Left renal pelvis (tissue), 4 donors: ENCODE data around the gene SAMM50. TPM values are rescaled to one million over a fixed set of nuclear protein-coding genes. Genes with fewer than 3 reads are reported as not detected.
"Not testable (repeated sequence)": the region's sequence is repeated elsewhere in the genome, so short reads cannot be mapped to it uniquely, and the experiment has no call there.

Experiments used
- DNase-seq, 4 donors: peaks; one replicate each; pipeline ENCODE4 v3.0.0-alpha.2; 2013; ENCODE audit warnings: low read depth in 4 of 4, low spot score in 3 of 4
- polyA plus RNA-seq, 4 donors: library from polyadenylated mRNA; unstranded; fragments of 120-200 nt; gene quantifications; one replicate each; pipeline ENCODE4 v1.2.1, GENCODE V29; 2013; ENCODE audit not compliant: insufficient read length in 4 of 4

Gene SAMM50
- polyA plus RNA-seq, 4 donors: 46.3 to 68.2 (median 64.6) TPM

- no peak for DNase-seq
Measured at GRCh38 chr22:43996981-43997265, 41.7 kb downstream of the SAMM50 start.

- DNase-seq: no peak
Measured at GRCh38 chr22:43998679-43999264, 43.5 kb downstream of the SAMM50 start.

GRCh38 chr22:43999378-43999777 is 44.1 kb downstream of the SAMM50 start:
- no peak for DNase-seq

- no peak for DNase-seq
Measured at GRCh38 chr22:44000123-44000522, 44.9 kb downstream of the SAMM50 start.

- DNase-seq: no peak
Measured at GRCh38 chr22:44001521-44001920, 46.3 kb downstream of the SAMM50 start.

- DNase-seq: no peak
Measured at GRCh38 chr22:44002324-44002723, 47.1 kb downstream of the SAMM50 start.

- no peak for DNase-seq
Measured at GRCh38 chr22:44002997-44003396, 47.8 kb downstream of the SAMM50 start.

GRCh38 chr22:44003405-44004103 is 48.3 kb downstream of the SAMM50 start:
- DNase-seq: no peak

GRCh38 chr22:44004104-44004460 is 48.8 kb downstream of the SAMM50 start:
- no peak for DNase-seq

GRCh38 chr22:44005524-44005923 is 50.3 kb downstream of the SAMM50 start:
- no peak for DNase-seq

GRCh38 chr22:44012162-44012561 is 56.9 kb downstream of the SAMM50 start:
- DNase-seq: no peak

- no peak for DNase-seq
Measured at GRCh38 chr22:44012591-44012990, 57.3 kb downstream of the SAMM50 start.

- DNase-seq: no peak
Measured at GRCh38 chr22:44014241-44014640, 59.0 kb downstream of the SAMM50 start.

GRCh38 chr22:44016586-44016985 is 61.3 kb downstream of the SAMM50 start:
- DNase-seq: not testable (repeated sequence)

- no peak for DNase-seq
Measured at GRCh38 chr22:44018594-44018993, 63.4 kb downstream of the SAMM50 start.

- DNase-seq: no peak
Measured at GRCh38 chr22:44019416-44019815, 64.2 kb downstream of the SAMM50 start.

GRCh38 chr22:44019846-44020245 is 64.6 kb downstream of the SAMM50 start:
- DNase-seq: no peak

GRCh38 chr22:44020981-44021380 is 65.7 kb downstream of the SAMM50 start:
- no peak for DNase-seq

- no peak for DNase-seq
Measured at GRCh38 chr22:44023404-44024287, 68.4 kb downstream of the SAMM50 start.

- no peak for DNase-seq
Measured at GRCh38 chr22:44024288-44024921, 69.2 kb downstream of the SAMM50 start, which contains the start of gene PARVB. Gene PARVB, plus strand, starts transcription at chr22:44024302. Its CDS starts 38 bp downstream, at chr22:44024340.
